ENCODE data around the gene HMCN1. TPM values are rescaled to one million over a fixed set of nuclear protein-coding genes. Genes with fewer than 3 reads are reported as not detected.

The HMCN1 gene
- total and polyA plus RNA-seq, 2 donors = 0.50 to 0.85 TPM

GRCh38 chr1:185732951-185733350, 1.2 kb upstream of the HMCN1 start:
- WGBS = 85% methylated on average over 5 of the region's 5 CpGs
- no peak for DNase-seq (ENCODE audit: low read depth in 6 of 9, low spot score in 9 of 9)
- H3K4me1 ChIP-seq (ENCODE audit: control insufficient read depth in 2 of 2, insufficient read depth in 2 of 2, low read length in 2 of 2) = no peaks in the 10 kb centered on the region
- no peaks in the 10 kb centered on the region for H3K9me3 ChIP-seq (ENCODE audit: control insufficient read depth in 2 of 2, insufficient read depth in 1 of 2, low read length in 1 of 2)
- no peak overlapping the region for H3K4me3 ChIP-seq (ENCODE audit: low read length in 2 of 2)
- H3K27me3 ChIP-seq (ENCODE audit: control insufficient read depth in 2 of 2, insufficient read depth in 1 of 2, low read length in 1 of 2) = peaks cover 31 to 37% of the 10 kb centered on the region in 2 donors
- no peaks in the 10 kb centered on the region for H3K36me3 ChIP-seq (ENCODE audit: control insufficient read depth in 2 of 2, insufficient read depth in 2 of 2, low read length in 1 of 2)
- H3K27ac ChIP-seq (ENCODE audit: low read depth in 1 of 2, low read length in 1 of 2) = no peak overlapping the region

- Histone ChIP-seq H3K4me1 (ENCODE audit: control insufficient read depth in 2 of 2, insufficient read depth in 2 of 2, low read length in 2 of 2) (no peaks in the 10 kb centered on the region), H3K27me3 (ENCODE audit: control insufficient read depth in 2 of 2, insufficient read depth in 1 of 2, low read length in 1 of 2) (peaks cover 31 to 37% of the 10 kb centered on the region in 2 donors), H3K4me3 (ENCODE audit: low read length in 2 of 2) (no peak overlapping the region), H3K27ac (ENCODE audit: low read depth in 1 of 2, low read length in 1 of 2) (no peak overlapping the region), H3K36me3 (ENCODE audit: control insufficient read depth in 2 of 2, insufficient read depth in 2 of 2, low read length in 1 of 2) (no peaks in the 10 kb centered on the region), H3K9me3 (ENCODE audit: control insufficient read depth in 2 of 2, insufficient read depth in 1 of 2, low read length in 1 of 2) (no peaks in the 10 kb centered on the region)
- DNase-seq (ENCODE audit: low read depth in 6 of 9, low spot score in 9 of 9) = no peak
- 75% methylated on average over 10 of the region's 10 CpGs for WGBS
Measured at GRCh38 chr1:185734929-185735700, 924 bp downstream of the HMCN1 start.

- WGBS = 91% methylated on average over 3 of the region's 3 CpGs
- no peaks in the 10 kb centered on the region for H3K4me1 ChIP-seq (ENCODE audit: control insufficient read depth in 2 of 2, insufficient read depth in 2 of 2, low read length in 2 of 2)
- H3K36me3 ChIP-seq (ENCODE audit: control insufficient read depth in 2 of 2, insufficient read depth in 2 of 2, low read length in 1 of 2) = no peaks in the 10 kb centered on the region
- H3K9me3 ChIP-seq (ENCODE audit: control insufficient read depth in 2 of 2, insufficient read depth in 1 of 2, low read length in 1 of 2) = no peaks in the 10 kb centered on the region
- H3K27me3 ChIP-seq (ENCODE audit: control insufficient read depth in 2 of 2, insufficient read depth in 1 of 2, low read length in 1 of 2) = peaks cover 31 to 37% of the 10 kb centered on the region in 2 donors
- DNase-seq (ENCODE audit: low read depth in 6 of 9, low spot score in 9 of 9) = no peak
- H3K4me3 ChIP-seq (ENCODE audit: low read length in 2 of 2) = no peak overlapping the region
- no peak overlapping the region for H3K27ac ChIP-seq (ENCODE audit: low read depth in 1 of 2, low read length in 1 of 2)
Measured at GRCh38 chr1:185735701-185736064, 1.5 kb downstream of the HMCN1 start.

GRCh38 chr1:185739967-185740366, 5.8 kb downstream of the HMCN1 start:
- 88% methylated on average over 2 of the region's 2 CpGs for WGBS
- Histone ChIP-seq H3K36me3 (ENCODE audit: control insufficient read depth in 2 of 2, insufficient read depth in 2 of 2, low read length in 1 of 2) (no peaks in the 10 kb centered on the region), H3K9me3 (ENCODE audit: control insufficient read depth in 2 of 2, insufficient read depth in 1 of 2, low read length in 1 of 2) (no peaks in the 10 kb centered on the region), H3K27ac (ENCODE audit: low read depth in 1 of 2, low read length in 1 of 2) (no peak overlapping the region), H3K4me1 (ENCODE audit: control insufficient read depth in 2 of 2, insufficient read depth in 2 of 2, low read length in 2 of 2) (no peaks in the 10 kb centered on the region), H3K27me3 (ENCODE audit: control insufficient read depth in 2 of 2, insufficient read depth in 1 of 2, low read length in 1 of 2) (peaks cover 8 to 13% of the 10 kb centered on the region in 2 donors), H3K4me3 (ENCODE audit: low read length in 2 of 2) (no peak overlapping the region)
- no peak for DNase-seq (ENCODE audit: low read depth in 6 of 9, low spot score in 9 of 9)

GRCh38 chr1:185741551-185741950, 7.4 kb downstream of the HMCN1 start:
- no peak overlapping the region for H3K4me3 ChIP-seq (ENCODE audit: low read length in 2 of 2)
- no peak overlapping the region for H3K27ac ChIP-seq (ENCODE audit: low read depth in 1 of 2, low read length in 1 of 2)
- 90% methylated on average over 3 of the region's 3 CpGs for WGBS
- H3K4me1 ChIP-seq (ENCODE audit: control insufficient read depth in 2 of 2, insufficient read depth in 2 of 2, low read length in 2 of 2) = no peaks in the 10 kb centered on the region
- no peak for DNase-seq (ENCODE audit: low read depth in 6 of 9, low spot score in 9 of 9)
- no peaks in the 10 kb centered on the region for H3K36me3 ChIP-seq (ENCODE audit: control insufficient read depth in 2 of 2, insufficient read depth in 2 of 2, low read length in 1 of 2)
- H3K9me3 ChIP-seq (ENCODE audit: control insufficient read depth in 2 of 2, insufficient read depth in 1 of 2, low read length in 1 of 2) = no peaks in the 10 kb centered on the region
- H3K27me3 ChIP-seq (ENCODE audit: control insufficient read depth in 2 of 2, insufficient read depth in 1 of 2, low read length in 1 of 2) = peaks cover 0 to 3% of the 10 kb centered on the region in 2 donors

GRCh38 chr1:185742403-185742802, 8.2 kb downstream of the HMCN1 start:
- no peak overlapping the region for H3K27ac ChIP-seq (ENCODE audit: low read depth in 1 of 2, low read length in 1 of 2)
- DNase-seq (ENCODE audit: low read depth in 6 of 9, low spot score in 9 of 9) = no peak
- H3K4me1 ChIP-seq (ENCODE audit: control insufficient read depth in 2 of 2, insufficient read depth in 2 of 2, low read length in 2 of 2) = no peaks in the 10 kb centered on the region

GRCh38 chr1:185745165-185745564, 11.0 kb downstream of the HMCN1 start:
- DNase-seq (ENCODE audit: low read depth in 6 of 9, low spot score in 9 of 9) = no peak
- WGBS = 97% methylated on average over 4 of the region's 4 CpGs
- no peak overlapping the region for H3K27ac ChIP-seq (ENCODE audit: low read depth in 1 of 2, low read length in 1 of 2)
- no peak overlapping the region for H3K4me3 ChIP-seq (ENCODE audit: low read length in 2 of 2)
- H3K27me3 ChIP-seq (ENCODE audit: control insufficient read depth in 2 of 2, insufficient read depth in 1 of 2, low read length in 1 of 2) = no peaks in the 10 kb centered on the region
- no peaks in the 10 kb centered on the region for H3K36me3 ChIP-seq (ENCODE audit: control insufficient read depth in 2 of 2, insufficient read depth in 2 of 2, low read length in 1 of 2)
- H3K9me3 ChIP-seq (ENCODE audit: control insufficient read depth in 2 of 2, insufficient read depth in 1 of 2, low read length in 1 of 2) = no peaks in the 10 kb centered on the region
- no peaks in the 10 kb centered on the region for H3K4me1 ChIP-seq (ENCODE audit: control insufficient read depth in 2 of 2, insufficient read depth in 2 of 2, low read length in 2 of 2)

More at GRCh38 chr1:185742403-185742802, 8.2 kb downstream of the HMCN1 start:
- no peaks in the 10 kb centered on the region for H3K27me3 ChIP-seq (ENCODE audit: control insufficient read depth in 2 of 2, insufficient read depth in 1 of 2, low read length in 1 of 2)
- H3K4me3 ChIP-seq (ENCODE audit: low read length in 2 of 2) = no peak overlapping the region
- H3K9me3 ChIP-seq (ENCODE audit: control insufficient read depth in 2 of 2, insufficient read depth in 1 of 2, low read length in 1 of 2) = no peaks in the 10 kb centered on the region
- no peaks in the 10 kb centered on the region for H3K36me3 ChIP-seq (ENCODE audit: control insufficient read depth in 2 of 2, insufficient read depth in 2 of 2, low read length in 1 of 2)

- Histone ChIP-seq H3K4me1 (ENCODE audit: control insufficient read depth in 2 of 2, insufficient read depth in 2 of 2, low read length in 2 of 2) (no peaks in the 10 kb centered on the region), H3K36me3 (ENCODE audit: control insufficient read depth in 2 of 2, insufficient read depth in 2 of 2, low read length in 1 of 2) (no peaks in the 10 kb centered on the region), H3K9me3 (ENCODE audit: control insufficient read depth in 2 of 2, insufficient read depth in 1 of 2, low read length in 1 of 2) (no peaks in the 10 kb centered on the region), H3K4me3 (ENCODE audit: low read length in 2 of 2) (no peak overlapping the region), H3K27me3 (ENCODE audit: control insufficient read depth in 2 of 2, insufficient read depth in 1 of 2, low read length in 1 of 2) (no peaks in the 10 kb centered on the region), H3K27ac (ENCODE audit: low read depth in 1 of 2, low read length in 1 of 2) (no peak overlapping the region)
- no peak for DNase-seq (ENCODE audit: low read depth in 6 of 9, low spot score in 9 of 9)
- WGBS = 89% methylated on average over 1 of the region's 1 CpG
Measured at GRCh38 chr1:185759061-185759460, 24.9 kb downstream of the HMCN1 start.

- H3K4me3 ChIP-seq (ENCODE audit: low read length in 2 of 2) = no peak overlapping the region
- no peak overlapping the region for H3K27ac ChIP-seq (ENCODE audit: low read depth in 1 of 2, low read length in 1 of 2)
- WGBS = 93% methylated on average over 3 of the region's 3 CpGs
- DNase-seq (ENCODE audit: low read depth in 6 of 9, low spot score in 9 of 9) = no peak
- H3K4me1 ChIP-seq (ENCODE audit: control insufficient read depth in 2 of 2, insufficient read depth in 2 of 2, low read length in 2 of 2) = no peaks in the 10 kb centered on the region
- H3K36me3 ChIP-seq (ENCODE audit: control insufficient read depth in 2 of 2, insufficient read depth in 2 of 2, low read length in 1 of 2) = no peaks in the 10 kb centered on the region
- H3K9me3 ChIP-seq (ENCODE audit: control insufficient read depth in 2 of 2, insufficient read depth in 1 of 2, low read length in 1 of 2) = no peaks in the 10 kb centered on the region
- H3K27me3 ChIP-seq (ENCODE audit: control insufficient read depth in 2 of 2, insufficient read depth in 1 of 2, low read length in 1 of 2) = no peaks in the 10 kb centered on the region
Measured at GRCh38 chr1:185761841-185762240, 27.6 kb downstream of the HMCN1 start.
